K562 (cell line): ENCODE data around the gene MTSS2. TPM values are rescaled to one million over a fixed set of nuclear protein-coding genes. Genes with fewer than 3 reads are reported as not detected.
A peak's percentile ranks its signal among the peaks of the same experiment; 100 is the strongest.

Experiments
- ARID3A ChIP-seq: IDR thresholded peaks from 2 replicates; pipeline ENCODE4 v1.6.1; 2012; ENCODE audit warnings: low read depth, low read length, improper control_type of control experiment, borderline replicate concordance
- FOXJ2 ChIP-seq: fragments of 200-800 bp; sonication (Bioruptor generic); IDR thresholded peaks from 2 replicates; pipeline ENCODE4 v1.6.1; 2016; ENCODE audit warnings: missing genetic modification characterization, missing compliant biosample characterization
- HBP1 ChIP-seq: fragments of 450-650 bp; formaldehyde crosslinking; IDR thresholded peaks from 2 replicates; pipeline ENCODE4 v1.4.0; 2022; ENCODE audit warnings: missing genetic modification characterization
- ILF3 ChIP-seq: fragments of 450-650 bp; IDR thresholded peaks from 2 replicates; pipeline ENCODE4 v1.6.1; 2018; ENCODE audit warnings: antibody characterized with exemption, mild to moderate bottlenecking, moderate library complexity, borderline replicate concordance
- KLF13 ChIP-seq: fragments of 450-650 bp; IDR thresholded peaks from 2 replicates; pipeline ENCODE4 v1.6.1; 2016; ENCODE audit warnings: missing genetic modification characterization, low read depth, mild to moderate bottlenecking, missing compliant biosample characterization, moderate library complexity, borderline replicate concordance
- NFRKB ChIP-seq: fragments of 450-650 bp; IDR thresholded peaks from 2 replicates; pipeline ENCODE4 v1.6.1; 2016; ENCODE audit warnings: low read depth
- NKRF ChIP-seq: fragments of 450-650 bp; IDR thresholded peaks from 2 replicates; pipeline ENCODE4 v1.6.1; 2016; ENCODE audit warnings: borderline replicate concordance
- PRDM10 ChIP-seq: fragments of 450-650 bp; IDR thresholded peaks from 2 replicates; pipeline ENCODE4 v1.6.1; 2018; ENCODE audit not compliant: partially characterized antibody
- RBBP5 ChIP-seq: fragments of 200-600 bp; sonication (generic); IDR thresholded peaks from 2 replicates; pipeline ENCODE4 v1.6.1; 2012; ENCODE audit warnings: borderline replicate concordance, mild to moderate bottlenecking, low read length, control low read depth, inconsistent platforms; ENCODE audit not compliant: insufficient read depth, poor library complexity, severe bottlenecking
- RNF2 ChIP-seq: sonication (generic); IDR thresholded peaks from 2 replicates; pipeline ENCODE4 v1.6.1; 2016
- SMAD1 ChIP-seq: fragments of 150-350 bp; IDR thresholded peaks from 2 replicates; pipeline ENCODE4 v1.6.1; 2014; ENCODE audit warnings: low read length, low read depth; ENCODE audit not compliant: partially characterized antibody
- ZC3H11A ChIP-seq: IDR thresholded peaks from 2 replicates; pipeline ENCODE4 v1.6.1; 2012; ENCODE audit warnings: low read depth, low read length, improper control_type of control experiment
- polyA plus RNA-seq, 8 experiments: library from polyadenylated mRNA; depleted of rRNA in 4 of 8; stranded (reverse) in 5 of 8; unstranded in 3 of 8; fragments of >200 nt; fragmentation: Nextera tagmentation in 2 of 8; fragmentation: Illumina TruSeq in 1 of 8; extraction: Ambion mirVana in 2 of 8; extraction: Trizol in 1 of 8; gene quantifications; 2 replicates each; pipeline versions ENCODE4 v1.2.1 to v1.2.3, GENCODE V29; 2011 to 2014; ENCODE audit warnings: inconsistent platforms in 1 of 8, missing spikeins in 1 of 8
- total RNA-seq, 7 experiments: library from RNA; depleted of rRNA in 6 of 7; stranded (reverse); fragments of >200 nt in 6 of 7; fragmentation: Illumina TruSeq in 2 of 7; extraction: Trizol in 2 of 7; gene quantifications; 2 replicates each; pipeline versions ENCODE4 v1.2.1 to v1.2.3, GENCODE V29; 2011 to 2021; ENCODE audit warnings: low replicate concordance in 1 of 7

Gene MTSS2
- total and polyA plus RNA-seq, 9 of the 15 experiments (the other 6 are each of a cell fraction or from before 2014, with no cell fraction given): 0.11 to 60.3 (median 16.9) TPM

- TF ChIP-seq PRDM10 (peak; percentile 88), ARID3A (0 out of 2 replicates have a peak, but pooled peaks have one; percentile 16), KLF13 (tag) (no peak), NKRF (no peak), RBBP5 (peak; percentile 52), HBP1 (CRISPR knock-in tag) (no peak; the same call in 1 of the 2 replicates), SMAD1 (no peak), RNF2 (peak; percentile 87), NFRKB (0 out of 2 replicates have a peak, but pooled peaks have one; percentile 25), FOXJ2 (tag) (no peak), ZC3H11A (no peak), ILF3 (no peak)
These were observed 9.6 kb upstream of the MTSS2 start (continued) for GRCh38 chr16:70695331-70696070.
